CD4-positive, alpha-beta T cell treated with Interleukin-10 for 1 hour (primary cell): ENCODE data around the gene NPTN.

Experiments
- DNase-seq: peaks from one replicate; pipeline ENCODE4 v3.0.0-alpha.2; 2020

NPTN gene

DNA sequence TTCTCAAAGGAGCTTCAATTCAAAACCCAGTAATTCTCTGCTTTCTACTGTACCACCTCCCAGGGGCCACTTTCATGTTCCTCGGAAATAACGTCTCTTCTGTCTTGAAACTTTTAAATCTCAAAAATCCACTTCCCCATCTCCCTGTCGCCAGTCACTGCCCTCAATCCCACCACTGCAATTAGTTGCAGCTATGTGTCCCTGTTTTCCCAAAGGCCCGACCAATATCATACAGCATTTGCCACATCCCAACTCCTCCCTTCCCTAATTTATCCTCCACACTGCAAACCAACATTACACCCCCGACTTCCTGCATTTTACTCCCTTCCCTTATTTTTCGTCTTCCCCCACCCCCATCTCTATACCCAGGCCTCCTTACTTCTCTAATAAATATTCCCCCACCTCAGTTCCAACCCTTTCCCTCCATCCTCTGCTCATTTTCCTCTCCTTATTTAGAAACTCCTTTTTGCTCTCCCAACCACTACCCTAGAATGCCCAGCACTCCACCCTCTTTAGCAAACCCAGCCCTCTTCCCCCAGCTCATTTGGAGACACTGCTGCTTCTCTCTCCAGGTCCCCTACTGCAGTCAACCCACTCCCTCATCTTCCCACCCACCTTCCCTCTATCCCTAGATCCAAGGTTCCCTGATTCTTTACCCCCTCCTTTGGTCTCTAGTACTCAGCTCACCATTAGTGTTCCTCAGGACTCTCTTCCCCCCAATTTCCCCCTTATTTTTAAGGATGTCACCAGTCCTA is 1.1 kb downstream of the NPTN start:
- peak; percentile 9 for DNase-seq

DNA sequence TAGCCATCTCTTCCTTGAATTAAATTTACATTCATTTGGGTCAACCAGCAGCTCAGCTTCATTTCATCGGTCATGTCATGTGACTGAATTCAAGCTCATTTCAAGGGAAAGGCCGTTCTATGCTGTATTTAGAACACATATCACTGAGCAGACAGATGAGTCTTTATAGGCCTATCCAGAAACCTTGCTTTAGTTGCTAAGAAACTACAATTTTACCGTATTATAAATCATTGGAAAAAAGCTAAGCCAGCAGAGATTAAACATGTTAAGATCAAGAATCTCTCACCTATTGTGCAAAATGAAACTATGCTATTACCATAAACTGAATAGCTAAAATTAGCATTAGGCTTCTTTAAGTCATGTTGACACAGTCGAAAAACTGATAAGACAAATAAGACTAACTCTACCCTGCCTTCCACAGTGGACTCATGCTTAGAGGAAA is 2.2 kb downstream of the NPTN start:
- no peak for DNase-seq

DNA sequence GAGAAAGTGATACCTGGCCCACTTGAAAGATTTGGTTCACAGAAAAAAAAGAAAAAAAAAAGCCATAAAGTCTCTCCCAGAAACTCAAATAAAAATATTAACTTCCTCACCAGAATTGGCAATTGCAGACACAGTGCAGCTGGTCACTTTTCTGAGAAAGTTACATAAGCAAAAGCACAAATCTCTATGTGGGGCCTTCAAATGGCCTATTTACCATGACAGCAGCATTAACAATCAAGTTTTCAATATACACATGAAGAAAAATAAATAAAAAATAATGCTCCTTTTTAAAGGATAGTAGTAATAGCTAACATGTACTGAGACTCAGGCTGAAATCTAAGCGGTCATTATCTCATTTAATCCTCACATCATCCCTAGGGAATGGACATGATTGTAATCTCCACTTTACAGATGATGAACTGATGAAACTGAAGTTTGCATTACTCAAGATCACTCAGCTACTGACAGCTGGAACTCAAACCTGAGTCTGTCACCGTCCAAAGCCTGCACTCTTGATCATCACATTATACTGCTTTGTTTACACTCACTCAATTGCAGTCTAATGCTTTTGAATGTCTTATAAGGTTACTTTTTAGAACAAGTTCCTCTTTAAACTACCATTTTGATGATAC is 3.3 kb downstream of the NPTN start:
- no peak for DNase-seq

DNA sequence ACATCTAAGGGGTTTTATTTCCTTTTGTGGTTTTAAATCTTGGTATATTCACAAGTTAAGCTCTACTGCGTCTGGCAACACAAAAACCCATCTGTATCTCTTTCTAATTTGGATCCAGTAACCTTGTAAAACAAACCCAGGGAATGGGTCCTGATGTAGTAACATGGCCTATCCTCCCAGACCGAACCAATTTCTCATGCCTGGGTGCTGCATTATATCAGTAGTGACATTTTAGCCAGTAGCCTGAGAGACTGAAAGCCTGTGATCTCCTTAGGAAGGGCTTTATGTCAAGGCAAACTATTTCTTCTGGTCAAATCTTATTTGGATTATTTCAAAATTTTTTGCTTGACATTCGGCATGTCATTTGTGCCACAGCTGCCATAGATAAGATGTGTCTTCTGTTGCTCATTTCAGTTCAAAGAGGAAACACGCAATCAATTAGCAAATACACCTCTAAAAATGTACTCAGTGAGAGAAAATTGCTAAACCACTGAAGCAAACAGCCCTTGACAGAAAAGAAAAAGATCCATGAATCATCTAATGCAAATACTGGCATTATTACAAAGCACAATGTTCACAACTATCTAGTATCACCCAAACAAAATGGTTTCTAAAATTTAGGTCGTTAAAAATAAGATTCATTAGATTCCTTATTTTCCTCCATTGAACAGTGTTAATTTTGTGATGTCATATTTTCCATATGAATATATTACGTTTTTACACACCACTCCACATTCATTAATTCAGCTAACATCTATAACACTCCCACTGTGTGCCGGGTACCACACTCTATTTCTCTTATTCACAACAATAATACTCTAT is 4.0 kb downstream of the NPTN start:
- no peak for DNase-seq

DNA sequence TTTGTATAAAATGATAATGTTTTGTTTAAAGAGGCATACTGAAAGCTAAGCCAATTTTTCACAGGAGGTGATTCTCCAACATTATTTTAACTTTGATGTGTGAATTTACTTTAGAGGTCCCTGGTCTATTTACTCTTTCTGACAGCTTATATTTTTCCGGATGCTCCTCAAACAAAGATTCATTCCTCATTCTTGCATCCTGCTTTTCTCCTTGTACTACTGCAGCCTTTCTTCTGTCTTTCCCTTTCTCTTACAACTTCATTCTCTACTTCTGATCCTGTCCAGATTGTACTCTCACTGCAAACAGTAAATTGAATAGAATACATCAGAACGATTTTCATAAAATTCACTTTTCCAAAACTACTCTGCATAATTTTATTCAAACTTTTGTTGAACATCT is 5.1 kb downstream of the NPTN start:
- DNase-seq = no peak

DNA sequence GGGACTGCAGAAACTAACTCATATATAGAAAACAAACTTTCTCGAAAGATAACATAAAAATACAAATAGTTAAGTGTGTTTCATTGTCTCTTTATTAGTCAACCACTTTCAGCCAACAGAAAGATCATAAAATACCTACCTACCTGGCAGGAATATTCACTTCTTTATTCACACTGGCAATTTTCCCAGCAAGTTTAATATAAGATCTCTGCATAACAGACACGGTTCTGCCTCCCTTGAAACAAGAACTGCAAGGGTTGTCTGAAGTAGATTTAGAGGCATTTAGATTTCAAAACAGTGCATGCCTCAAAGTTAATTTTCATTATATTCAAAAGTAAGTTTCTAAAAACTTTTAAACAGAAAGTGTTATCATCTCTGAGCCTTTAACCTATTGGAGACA is 7.1 kb downstream of the NPTN start:
- DNase-seq = no peak

DNA sequence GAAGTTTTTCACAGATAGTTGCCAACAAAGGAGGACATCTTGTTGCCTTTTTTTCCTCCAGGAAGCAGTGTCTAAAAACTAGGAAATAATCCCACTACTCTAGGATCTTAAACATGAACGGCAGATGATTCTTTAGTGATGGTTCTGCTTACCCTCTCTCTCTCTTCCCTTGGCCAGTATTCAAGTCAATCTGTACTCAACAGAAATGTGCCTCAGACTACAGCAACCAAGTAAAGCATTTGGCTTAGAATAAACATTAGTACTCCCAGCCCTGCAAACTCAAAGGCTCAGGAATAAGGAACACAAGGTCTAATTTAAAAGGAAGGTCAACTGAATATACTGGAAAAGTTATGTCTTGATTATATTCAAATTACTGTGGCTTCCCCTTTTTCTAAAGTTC is 8.7 kb downstream of the NPTN start:
- DNase-seq = no peak

DNA sequence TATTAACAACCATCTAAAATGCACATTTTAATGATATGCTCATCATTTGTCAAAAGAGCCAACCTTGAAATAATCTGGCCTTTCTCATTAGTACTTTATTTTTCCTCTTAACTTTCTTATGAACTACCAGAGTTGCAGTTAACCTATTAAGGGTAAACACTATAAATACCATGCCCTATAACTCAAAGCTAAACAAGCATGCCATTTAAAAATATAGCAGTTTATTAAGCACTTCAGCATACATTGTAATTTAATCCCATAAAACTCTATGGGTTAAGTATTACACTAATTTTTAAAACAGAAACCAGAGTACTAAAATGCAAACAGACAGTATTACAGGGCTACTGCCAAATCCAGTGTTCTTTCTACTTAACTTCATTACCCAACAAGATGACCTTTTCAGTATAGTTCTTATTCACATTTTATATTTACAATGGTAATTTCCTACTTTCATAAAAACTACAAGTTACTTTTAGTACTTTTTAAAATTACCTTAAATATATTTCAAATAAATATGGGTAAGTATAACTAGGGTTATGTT is 11.8 kb downstream of the NPTN start:
- DNase-seq = no peak

DNA sequence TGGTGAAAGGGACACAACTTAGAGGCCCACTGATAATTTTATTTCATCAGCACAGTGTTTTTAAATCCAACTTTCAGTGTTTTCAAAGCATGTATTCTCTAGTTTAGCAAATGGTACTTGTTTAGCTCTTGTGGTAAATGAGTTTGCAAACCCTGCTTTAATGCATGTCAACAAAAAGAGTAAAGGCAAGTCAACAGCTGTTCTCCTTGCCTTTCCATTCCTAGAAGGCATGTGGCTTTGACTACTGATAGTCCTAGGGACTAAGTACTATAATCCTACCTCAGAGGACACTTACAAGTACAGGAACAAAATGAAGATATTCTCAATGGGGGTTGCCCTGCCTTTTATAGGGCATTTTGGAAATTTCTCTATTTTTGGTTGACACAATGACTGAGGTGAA is 13.1 kb downstream of the NPTN start:
- DNase-seq = no peak

DNA sequence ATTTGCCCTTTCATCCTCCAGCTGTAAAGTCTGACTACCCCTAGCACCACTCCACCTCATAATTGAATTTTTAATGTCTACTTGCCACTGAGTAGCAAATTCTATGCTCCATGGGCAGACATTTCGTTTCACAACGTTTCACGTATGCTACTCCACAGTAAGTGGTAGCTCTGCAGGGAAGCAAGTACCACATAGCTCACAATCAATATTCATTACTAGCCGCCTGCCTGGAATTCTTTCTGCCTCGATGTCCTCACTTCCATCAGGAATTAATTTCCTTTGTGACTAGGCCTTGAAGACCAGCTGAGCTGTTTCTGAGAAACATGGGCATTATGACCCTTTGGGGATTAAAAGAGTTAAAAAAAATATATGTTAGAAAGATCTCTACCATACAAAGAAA is 15.3 kb downstream of the NPTN start:
- DNase-seq = no peak

DNA sequence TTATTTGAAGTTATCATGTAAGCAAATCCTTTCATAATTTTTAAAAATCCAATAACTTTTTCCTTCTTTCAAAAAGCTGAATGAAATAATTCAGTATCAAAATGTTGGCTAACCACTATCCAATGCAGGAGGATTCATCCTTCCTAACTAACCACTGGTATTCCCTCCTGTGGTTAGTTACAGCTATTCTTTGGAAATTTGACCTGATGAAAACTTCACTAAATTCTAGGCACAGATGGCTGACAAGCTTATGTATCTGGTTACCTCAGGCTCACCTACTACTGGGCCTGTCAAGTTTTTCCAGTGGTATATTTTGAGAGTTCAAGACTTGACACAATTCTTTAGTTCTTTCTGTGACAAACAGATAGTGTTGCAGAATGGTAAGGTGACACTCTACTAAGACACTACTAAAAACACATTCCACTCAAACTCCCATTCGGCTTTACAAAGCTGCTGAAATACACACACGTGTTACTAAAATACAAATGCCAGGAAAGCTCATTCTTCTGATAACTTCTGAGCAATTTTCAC is 15.8 kb downstream of the NPTN start:
- DNase-seq = no peak

DNA sequence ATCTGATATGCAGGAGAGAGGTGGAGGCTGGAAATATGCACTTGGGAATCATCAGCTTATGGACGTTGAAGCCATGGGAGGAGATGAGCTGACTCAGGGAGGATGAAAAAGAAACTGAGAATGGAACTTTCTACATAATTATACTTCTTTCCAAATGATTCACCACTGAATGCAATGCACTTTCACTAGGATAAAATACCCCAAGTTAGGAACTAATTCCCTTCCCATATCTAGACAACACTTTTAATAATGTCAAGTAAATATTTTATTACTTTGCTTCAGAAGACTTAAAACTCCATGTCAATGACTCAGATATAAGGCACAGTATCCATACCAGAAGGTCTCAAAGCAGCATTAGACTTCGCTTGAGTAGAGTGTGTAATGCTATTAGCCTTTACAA is 24.2 kb downstream of the NPTN start:
- DNase-seq = no peak

DNA sequence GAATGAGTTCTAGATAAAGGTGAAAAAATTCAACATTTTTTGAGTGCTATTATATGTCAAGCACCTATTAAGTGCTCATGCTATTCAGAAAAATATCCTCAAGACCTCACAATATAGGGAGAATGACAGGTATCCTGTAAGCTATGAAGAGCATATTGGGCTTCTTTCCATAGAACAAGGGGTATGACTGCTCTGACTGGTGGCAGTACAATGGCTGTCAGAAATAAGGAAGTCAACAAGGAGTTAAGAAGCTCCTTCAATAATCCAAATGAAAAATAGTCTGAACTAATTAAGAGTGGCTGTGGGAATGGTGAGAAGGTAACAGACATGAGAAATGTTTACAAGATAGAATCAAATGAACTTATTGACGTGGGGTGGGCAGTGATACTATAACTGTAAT is 24.7 kb downstream of the NPTN start:
- DNase-seq = no peak

DNA sequence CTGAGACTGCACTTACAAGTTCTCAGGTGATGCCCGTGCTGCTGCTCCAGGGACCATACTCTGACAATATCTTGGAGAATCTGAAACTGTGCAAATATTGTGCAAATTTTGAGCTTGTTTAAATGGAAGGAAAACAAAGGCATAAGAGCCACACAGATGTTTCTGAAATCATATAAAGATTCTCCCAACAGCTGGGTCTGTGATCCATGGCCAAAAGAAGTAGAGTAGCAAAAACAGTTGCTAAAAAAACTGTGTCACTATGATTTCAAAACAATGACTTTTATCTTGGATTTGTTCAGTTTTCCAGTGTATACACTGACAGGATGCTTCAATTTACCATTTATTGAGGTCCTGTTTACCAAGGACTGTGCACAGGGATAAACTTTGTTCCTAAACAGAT is 25.3 kb downstream of the NPTN start:
- DNase-seq = no peak

DNA sequence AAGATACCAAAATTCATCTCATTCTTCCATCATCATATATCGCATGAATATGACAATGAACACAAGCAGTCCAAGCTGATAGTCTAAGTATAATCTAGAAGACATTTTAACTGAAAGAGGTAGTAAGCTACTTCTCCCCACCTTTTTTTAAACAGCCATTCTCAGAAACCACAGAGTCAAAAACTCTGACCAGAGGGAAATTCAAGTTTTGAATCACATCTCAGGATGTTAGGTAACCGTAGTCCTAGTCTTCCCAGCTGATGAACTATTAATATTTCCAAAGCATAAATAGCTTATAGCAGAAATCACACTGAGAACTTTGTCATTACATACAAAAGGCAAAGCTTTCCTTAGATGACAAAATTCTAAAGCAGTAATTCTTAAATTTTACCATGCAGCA is 25.8 kb downstream of the NPTN start:
- no peak for DNase-seq

DNA sequence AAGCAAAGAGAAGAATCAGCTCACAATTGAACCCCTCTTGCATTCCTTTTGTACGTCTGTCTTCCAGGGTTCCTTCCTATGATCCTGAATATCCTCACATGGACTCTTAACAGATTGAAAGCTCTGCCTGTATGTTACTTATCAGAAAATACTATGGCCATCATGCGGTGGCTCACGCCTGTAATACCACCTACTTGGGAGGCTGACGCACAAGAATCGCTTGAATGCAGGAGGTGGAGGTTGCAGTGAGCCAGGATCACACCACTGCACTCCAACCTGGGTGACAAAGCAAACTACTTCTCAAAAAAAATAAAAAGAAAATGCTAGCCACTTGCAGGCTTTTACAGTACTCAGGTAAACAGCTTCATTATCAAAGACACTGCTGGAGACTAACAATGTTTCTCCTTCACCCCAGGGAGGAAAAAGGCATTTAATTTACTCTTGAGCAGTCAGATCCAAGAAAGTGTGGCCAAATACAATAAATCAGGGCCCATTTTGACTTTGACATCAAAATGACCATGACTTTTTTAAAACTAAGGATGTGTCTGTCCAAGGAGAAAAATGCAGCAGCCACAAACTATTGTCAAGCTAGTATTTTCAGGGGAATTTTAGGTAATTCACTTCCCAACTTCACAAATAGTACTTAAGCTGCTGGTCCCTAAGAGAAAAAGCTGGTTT is 27.3 kb downstream of the NPTN start:
- no peak for DNase-seq

DNA sequence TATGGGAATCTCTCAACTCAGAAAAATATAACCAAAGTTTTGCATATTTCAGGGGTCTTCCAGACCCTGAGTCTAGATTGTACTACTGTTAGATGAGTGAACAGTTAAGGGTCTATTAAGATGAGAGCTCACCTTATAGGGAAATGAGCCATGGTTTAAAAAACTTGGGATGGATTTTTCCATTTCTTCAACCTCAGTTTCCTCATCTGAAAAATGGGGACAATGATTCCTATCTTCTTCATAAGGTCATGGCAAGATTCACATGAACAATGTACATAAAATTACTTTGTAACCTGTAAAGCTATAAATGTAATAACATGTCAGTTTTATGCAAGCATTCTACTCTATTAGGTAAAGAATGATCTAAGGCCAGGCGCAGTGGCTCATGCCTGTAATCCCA is 28.7 kb downstream of the NPTN start:
- no peak for DNase-seq

DNA sequence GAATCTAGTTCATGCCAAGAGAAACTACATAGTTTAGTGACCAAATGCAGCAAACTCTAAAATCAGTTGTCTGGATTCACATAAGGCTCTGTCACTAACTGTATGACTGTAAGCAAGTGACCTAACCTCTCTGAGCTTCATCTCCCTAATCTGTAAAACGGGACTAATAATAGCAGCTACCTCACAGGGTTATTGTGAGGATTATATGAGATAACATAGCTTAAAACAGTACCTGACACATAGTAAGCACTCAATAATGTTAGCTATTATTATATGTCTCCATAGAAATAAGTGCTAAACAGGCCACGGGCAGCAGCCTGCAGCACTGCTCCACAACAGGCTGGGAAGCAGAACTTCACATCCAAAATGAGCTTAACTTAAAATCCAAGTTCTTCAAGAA is 30.2 kb downstream of the NPTN start:
- DNase-seq = no peak

DNA sequence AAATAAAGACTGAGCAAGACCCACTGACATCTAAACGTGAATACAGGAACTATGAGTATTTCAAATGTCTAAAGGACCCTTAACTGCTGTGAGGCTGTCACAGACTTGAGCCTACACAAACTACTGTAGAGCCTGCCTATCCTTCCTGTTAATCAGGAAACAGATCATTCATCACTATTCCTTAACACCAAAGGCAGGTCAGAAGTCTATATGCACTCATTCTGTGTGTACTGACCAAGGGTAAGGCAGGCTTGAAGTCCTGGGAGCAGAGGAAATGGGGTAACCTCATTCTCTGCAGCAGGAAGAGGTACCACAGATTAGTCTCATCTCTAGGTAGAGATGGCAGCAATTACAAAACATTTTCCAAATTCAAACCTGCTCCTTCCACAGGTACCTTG is 30.7 kb downstream of the NPTN start:
- DNase-seq = no peak

DNA sequence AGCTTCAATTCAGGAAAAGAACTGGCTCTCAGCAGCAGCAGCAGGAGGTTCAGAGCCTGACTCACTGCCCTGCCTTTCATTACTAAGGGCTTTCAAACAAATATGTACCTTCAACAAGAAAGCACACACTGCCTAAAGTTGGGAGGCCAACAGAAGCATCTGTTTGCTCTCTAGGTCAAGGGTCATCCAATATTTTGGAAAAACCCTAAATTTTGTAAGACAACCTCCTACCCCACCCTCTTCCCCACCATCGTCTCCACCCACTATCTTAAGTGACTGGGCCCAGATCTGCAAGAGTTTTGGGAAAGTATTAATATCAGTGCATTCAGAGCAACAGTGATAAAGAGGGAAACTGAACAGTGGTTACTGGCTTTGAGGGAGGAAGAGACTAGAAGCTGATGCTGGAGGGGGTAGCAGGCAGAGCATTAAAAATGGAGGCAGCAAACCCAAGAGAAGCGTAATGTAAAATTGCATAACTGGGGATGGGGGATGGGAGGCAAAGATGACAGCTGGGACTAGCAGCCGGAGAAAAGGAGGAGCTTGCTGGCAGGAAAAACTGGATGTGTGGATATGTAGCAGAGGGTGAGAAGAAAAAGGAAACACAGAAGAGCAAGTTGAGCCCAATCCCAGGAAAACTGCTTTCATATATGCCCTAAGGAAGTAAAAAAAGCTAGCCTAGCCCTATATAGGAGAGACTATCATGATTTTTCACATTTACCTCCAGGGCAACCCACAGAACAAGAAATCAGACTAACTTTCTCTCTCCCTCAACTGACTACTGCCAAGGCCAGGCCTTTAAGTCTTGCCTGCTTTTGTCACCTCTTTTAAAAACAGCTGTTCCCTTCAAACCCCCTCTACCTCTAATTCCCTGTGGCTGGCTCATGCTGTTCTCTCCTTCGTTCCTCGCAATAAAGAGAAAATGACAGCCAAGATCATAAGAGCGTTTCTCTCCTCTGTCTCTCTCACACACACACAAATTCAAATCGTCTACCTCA is 31.4 kb downstream of the NPTN start:
- no peak for DNase-seq
